H9 (cell line): ENCODE results near the gene CDC42. TPM values are rescaled to one million over a fixed set of nuclear protein-coding genes. Genes with fewer than 3 reads are reported as not detected.

Experiments used
- DNase-seq: peaks from one replicate; pipeline ENCODE4 v3.0.0-alpha.2; 2017
- H2AFZ ChIP-seq: one replicate; pipeline ENCODE4 v1.6.1; 2013; ENCODE audit warnings: mild to moderate bottlenecking, low read length, control low read depth, moderate library complexity
- H2AK5ac ChIP-seq: 2 replicates; pipeline ENCODE4 v1.6.1; 2013; ENCODE audit warnings: low read length, control low read depth, mixed read lengths; ENCODE audit not compliant: insufficient read length
- H2BK120ac ChIP-seq: one replicate; pipeline ENCODE4 v1.6.1; 2013; ENCODE audit warnings: low read depth, mild to moderate bottlenecking, low read length, control low read depth, inconsistent platforms; ENCODE audit not compliant: poor library complexity, severe bottlenecking
- H2BK12ac ChIP-seq: 2 replicates; pipeline ENCODE4 v1.6.1; 2013; ENCODE audit warnings: low read length, control low read depth, mixed read lengths, low read depth; ENCODE audit not compliant: insufficient read length
- H2BK15ac ChIP-seq: 2 replicates; pipeline ENCODE4 v1.6.1; 2013; ENCODE audit warnings: low read depth, low read length, control low read depth
- H2BK20ac ChIP-seq: one replicate; pipeline ENCODE4 v1.6.1; 2013; ENCODE audit warnings: low read depth, mild to moderate bottlenecking, low read length, control low read depth, inconsistent platforms; ENCODE audit not compliant: poor library complexity, severe bottlenecking
- H2BK5ac ChIP-seq: 2 replicates; pipeline ENCODE4 v1.6.1; 2013; ENCODE audit warnings: low read length, control low read depth, mixed read lengths; ENCODE audit not compliant: insufficient read length
- H3K14ac ChIP-seq: 2 replicates; pipeline ENCODE4 v1.6.1; 2013; ENCODE audit warnings: low read length, control low read depth; ENCODE audit not compliant: insufficient read depth
- H3K18ac ChIP-seq: 2 replicates; pipeline ENCODE4 v1.6.1; 2013; ENCODE audit warnings: low read depth, mild to moderate bottlenecking, mixed read lengths, low read length, control low read depth; ENCODE audit not compliant: insufficient read length
- H3K23ac ChIP-seq: 2 replicates; pipeline ENCODE4 v1.6.1; 2013; ENCODE audit warnings: low read length, control low read depth, mixed read lengths, low read depth; ENCODE audit not compliant: insufficient read length
- H3K23me2 ChIP-seq: 2 replicates; pipeline ENCODE4 v1.6.1; 2013; ENCODE audit warnings: low read depth, mild to moderate bottlenecking, mixed read lengths, low read length, control low read depth; ENCODE audit not compliant: insufficient read length, poor library complexity, severe bottlenecking
- H3K27ac ChIP-seq: 2 replicates; pipeline ENCODE4 v1.5.1; 2013; ENCODE audit warnings: low read length, control low read depth, mixed read lengths, low read depth; ENCODE audit not compliant: insufficient read length
- H3K27me3 ChIP-seq: 2 replicates; pipeline ENCODE4 v1.6.1; 2013; ENCODE audit warnings: low read length, control low read depth, inconsistent platforms; ENCODE audit not compliant: insufficient read depth
- H3K4ac ChIP-seq: 2 replicates; pipeline ENCODE4 v1.6.1; 2013; ENCODE audit warnings: low read depth, mild to moderate bottlenecking, control low read depth, inconsistent platforms, low read length, moderate library complexity
- H3K4me1 ChIP-seq: 2 replicates; pipeline ENCODE4 v1.6.1; 2013; ENCODE audit warnings: low read length, control low read depth, inconsistent platforms; ENCODE audit not compliant: insufficient read depth
- H3K4me2 ChIP-seq: 2 replicates; pipeline ENCODE4 v1.6.1; 2013; ENCODE audit warnings: low read length, control low read depth, mixed read lengths; ENCODE audit not compliant: insufficient read length, insufficient read depth
- H3K56ac ChIP-seq: 2 replicates; pipeline ENCODE4 v1.6.1; 2013; ENCODE audit warnings: low read depth, mild to moderate bottlenecking, mixed read lengths, low read length, control low read depth; ENCODE audit not compliant: insufficient read length
- H3K79me1 ChIP-seq: 2 replicates; pipeline ENCODE4 v1.6.1; 2013; ENCODE audit warnings: low read depth, mild to moderate bottlenecking, moderate library complexity, low read length, control low read depth, inconsistent platforms; ENCODE audit not compliant: insufficient read depth, poor library complexity, severe bottlenecking
- H3K79me2 ChIP-seq: 2 replicates; pipeline ENCODE4 v1.6.1; 2013; ENCODE audit warnings: low read length, control low read depth, inconsistent platforms; ENCODE audit not compliant: insufficient read depth
- H3K9ac ChIP-seq: 2 replicates; pipeline ENCODE4 v1.6.1; 2013; ENCODE audit warnings: low read length, control low read depth, mixed read lengths; ENCODE audit not compliant: insufficient read length; ENCODE audit errors: extremely low read depth
- H3K9me3 ChIP-seq: one replicate; pipeline ENCODE4 v1.6.1; 2013; ENCODE audit warnings: low read depth, low read length, inconsistent platforms; ENCODE audit not compliant: control insufficient read depth
- H3T11ph ChIP-seq: one replicate; pipeline ENCODE4 v1.6.1; 2013; ENCODE audit warnings: mild to moderate bottlenecking, low read length, control low read depth, inconsistent platforms
- H4K20me1 ChIP-seq: one replicate; pipeline ENCODE4 v1.6.1; 2013; ENCODE audit not compliant: control insufficient read depth, insufficient read length, insufficient read depth
- H4K5ac ChIP-seq: 2 replicates; pipeline ENCODE4 v1.6.1; 2013; ENCODE audit warnings: low read depth, mild to moderate bottlenecking, mixed read lengths, low read length, control low read depth; ENCODE audit not compliant: insufficient read length
- H4K8ac ChIP-seq: replicated peaks from 2 replicates; pipeline ENCODE4 v1.6.1; 2013; ENCODE audit warnings: low read length, control low read depth, mixed read lengths, low read depth; ENCODE audit not compliant: insufficient read length
- H4K91ac ChIP-seq: 2 replicates; pipeline ENCODE4 v1.6.1; 2013; ENCODE audit warnings: low read depth, mild to moderate bottlenecking, moderate library complexity, mixed read lengths, low read length, control low read depth; ENCODE audit not compliant: insufficient read length
- H3K27ac Mint-ChIP-seq, 3 experiments: 2 replicates in 2 of 3; 3 replicates in 1 of 3; pipeline ENCODE4 v1.8.0; 2020 to 2021; ENCODE audit warnings: mixed read lengths in 3 of 3, mild to moderate bottlenecking in 1 of 3, moderate library complexity in 1 of 3
- H3K27me3 Mint-ChIP-seq: 2 replicates; pipeline ENCODE4 v1.8.0; 2021; ENCODE audit warnings: low read depth, mild to moderate bottlenecking, moderate library complexity, mixed read lengths
- H3K36me3 Mint-ChIP-seq, 3 experiments: 2 replicates in 2 of 3; 3 replicates in 1 of 3; pipeline ENCODE4 v1.8.0; 2020 to 2021; ENCODE audit warnings: low read depth in 3 of 3, mixed read lengths in 3 of 3; ENCODE audit not compliant: insufficient read depth in 1 of 3
- H3K4me1 Mint-ChIP-seq, 2 experiments: 2 replicates each; pipeline ENCODE4 v1.8.0; 2020; ENCODE audit warnings: mixed read lengths in 2 of 2
- H3K4me3 Mint-ChIP-seq, 2 experiments: 2 replicates in 1 of 2; 3 replicates in 1 of 2; pipeline ENCODE4 v1.8.0; 2020 to 2021; ENCODE audit warnings: mild to moderate bottlenecking in 2 of 2, mixed read lengths in 2 of 2, moderate library complexity in 1 of 2
- H3K9me3 Mint-ChIP-seq, 2 experiments: 2 replicates in 1 of 2; 3 replicates in 1 of 2; pipeline ENCODE4 v1.8.0; 2020; ENCODE audit warnings: mild to moderate bottlenecking in 2 of 2, mixed read lengths in 2 of 2, moderate library complexity in 1 of 2
- WGBS: extraction: QIAGEN DNeasy Blood & Tissue Kit; methylation state at CpG from one replicate; pipeline ENCODE4 v1.1.7; 2013; ENCODE audit warnings: missing lambda C conversion rate, low lambda C conversion rate, mixed read lengths; ENCODE audit not compliant: insufficient read length; ENCODE audit errors: extremely low coverage; 5-methylcytosine and 5-hydroxymethylcytosine counted together
- total RNA-seq: library from RNA; stranded (reverse); gene quantifications from 2 replicates; pipeline ENCODE4 v1.2.1, GENCODE V29; 2021
- TF ChIP-seq, protein P1 (sequence below): fragments of 200-600 bp; sonication (generic); conservative IDR thresholded peaks from 3 replicates; pipeline ENCODE4 v1.8.0; 2021; ENCODE audit warnings: antibody characterized with exemption, mild to moderate bottlenecking

The CDC42 gene
- total RNA-seq, 1 experiment from 2014 or later, result 197 TPM

DNA sequence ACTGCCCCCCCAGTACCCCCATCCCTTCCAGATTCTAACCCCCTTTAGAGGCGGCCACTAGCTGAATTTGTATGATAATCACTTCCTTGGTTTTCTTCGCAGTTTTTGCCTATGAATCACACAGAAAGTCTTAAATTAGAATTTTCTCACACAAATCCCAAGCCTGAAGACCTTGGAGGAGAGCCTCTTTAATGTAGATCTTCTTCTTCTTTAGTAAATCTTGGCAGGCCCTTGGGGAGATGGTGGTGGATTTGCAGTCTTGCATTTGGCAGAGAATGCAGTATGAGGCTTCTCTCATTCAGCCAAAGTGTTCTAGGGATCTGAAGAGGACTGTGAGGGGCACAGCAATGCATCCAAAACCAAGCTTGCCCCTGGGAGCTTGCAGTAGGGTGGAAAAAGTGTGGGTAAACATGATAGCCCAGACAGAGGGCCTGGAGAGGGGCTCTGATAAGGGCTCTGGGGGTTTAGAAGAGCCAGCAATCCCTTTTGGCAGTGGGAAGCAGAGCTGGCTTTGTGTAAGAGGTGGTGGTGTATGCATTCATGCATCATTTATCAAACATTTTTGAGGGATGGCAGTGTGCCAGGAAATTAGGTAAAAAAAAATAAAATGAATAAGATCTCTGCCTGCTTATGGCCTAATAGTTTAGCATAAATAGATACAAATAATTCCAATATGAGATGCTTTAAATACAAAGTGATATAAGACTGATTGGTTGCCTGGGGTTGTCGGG is 7.7 kb upstream of the CDC42 start:
- H4K91ac ChIP-seq, result no peak overlapping the region
- H3K56ac ChIP-seq, result no peak overlapping the region
- H2BK20ac ChIP-seq, result no peak overlapping the region
- no peak overlapping the region for H2BK12ac ChIP-seq
- H3K9me3 ChIP-seq, result no peaks in the 10 kb centered on the region
- no peak overlapping the region for H2BK120ac ChIP-seq
- H3K23me2 ChIP-seq, result no peaks in the 10 kb centered on the region
- H3K18ac ChIP-seq, result no peak overlapping the region
- no peaks in the 10 kb centered on the region for H3K79me1 ChIP-seq
- H2AK5ac ChIP-seq, result no peak overlapping the region
- H3K4ac ChIP-seq, result no peak overlapping the region
- no peak overlapping the region for H2BK15ac ChIP-seq
- no peaks in the 10 kb centered on the region for H3K27me3 ChIP-seq
- DNase-seq, result no peak
- H4K8ac ChIP-seq, result no peak overlapping the region
- no peak overlapping the region for H2BK5ac ChIP-seq
- no peak overlapping the region for H3T11ph ChIP-seq
- H3K36me3 Mint-ChIP-seq, result peaks cover 0 to 4% (median 0%) of the 10 kb centered on the region in 3 experiments; a peak in 2 of 7 replicates
- H3K27ac Mint-ChIP-seq, result peak overlapping the region in 2 of 3 experiments; percentile 78 to 96; a peak in 5 of 7 replicates
- no peaks in the 10 kb centered on the region for H4K20me1 ChIP-seq
- H3K23ac ChIP-seq, result no peak overlapping the region
- no peaks in the 10 kb centered on the region for H3K79me2 ChIP-seq
- no peak overlapping the region for H3K14ac ChIP-seq
- H3K4me2 ChIP-seq, result no peak overlapping the region
- H3K9ac ChIP-seq, result no peak overlapping the region
- H3K27me3 Mint-ChIP-seq, result no peaks in the 10 kb centered on the region
- peaks cover 1% of the 10 kb centered on the region; the same call in 1 of the 2 replicates for H3K4me1 ChIP-seq
- peak overlapping the region; percentile 65 for H2AFZ ChIP-seq
- no peak overlapping the region for H3K27ac ChIP-seq
- peaks cover 30 to 36% of the 10 kb centered on the region in 2 experiments for H3K4me1 Mint-ChIP-seq
- no peak overlapping the region for H3K4me3 Mint-ChIP-seq
- H4K5ac ChIP-seq, result no peak overlapping the region
- WGBS, result no CpG with 5 or more reads among the region's 3 CpGs
- peaks cover 3% of the 10 kb centered on the region in 2 experiments; a peak in 3 of 5 replicates for H3K9me3 Mint-ChIP-seq
- TF ChIP-seq, protein P1, sequence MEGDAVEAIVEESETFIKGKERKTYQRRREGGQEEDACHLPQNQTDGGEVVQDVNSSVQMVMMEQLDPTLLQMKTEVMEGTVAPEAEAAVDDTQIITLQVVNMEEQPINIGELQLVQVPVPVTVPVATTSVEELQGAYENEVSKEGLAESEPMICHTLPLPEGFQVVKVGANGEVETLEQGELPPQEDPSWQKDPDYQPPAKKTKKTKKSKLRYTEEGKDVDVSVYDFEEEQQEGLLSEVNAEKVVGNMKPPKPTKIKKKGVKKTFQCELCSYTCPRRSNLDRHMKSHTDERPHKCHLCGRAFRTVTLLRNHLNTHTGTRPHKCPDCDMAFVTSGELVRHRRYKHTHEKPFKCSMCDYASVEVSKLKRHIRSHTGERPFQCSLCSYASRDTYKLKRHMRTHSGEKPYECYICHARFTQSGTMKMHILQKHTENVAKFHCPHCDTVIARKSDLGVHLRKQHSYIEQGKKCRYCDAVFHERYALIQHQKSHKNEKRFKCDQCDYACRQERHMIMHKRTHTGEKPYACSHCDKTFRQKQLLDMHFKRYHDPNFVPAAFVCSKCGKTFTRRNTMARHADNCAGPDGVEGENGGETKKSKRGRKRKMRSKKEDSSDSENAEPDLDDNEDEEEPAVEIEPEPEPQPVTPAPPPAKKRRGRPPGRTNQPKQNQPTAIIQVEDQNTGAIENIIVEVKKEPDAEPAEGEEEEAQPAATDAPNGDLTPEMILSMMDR, result no peak
